Measurements from ENCODE around the gene PARP12. TPM values are rescaled to one million over a fixed set of nuclear protein-coding genes. Genes with fewer than 3 reads are reported as not detected.

Gene PARP12
- total RNA-seq, 1 donor = 14.0 TPM

DNA sequence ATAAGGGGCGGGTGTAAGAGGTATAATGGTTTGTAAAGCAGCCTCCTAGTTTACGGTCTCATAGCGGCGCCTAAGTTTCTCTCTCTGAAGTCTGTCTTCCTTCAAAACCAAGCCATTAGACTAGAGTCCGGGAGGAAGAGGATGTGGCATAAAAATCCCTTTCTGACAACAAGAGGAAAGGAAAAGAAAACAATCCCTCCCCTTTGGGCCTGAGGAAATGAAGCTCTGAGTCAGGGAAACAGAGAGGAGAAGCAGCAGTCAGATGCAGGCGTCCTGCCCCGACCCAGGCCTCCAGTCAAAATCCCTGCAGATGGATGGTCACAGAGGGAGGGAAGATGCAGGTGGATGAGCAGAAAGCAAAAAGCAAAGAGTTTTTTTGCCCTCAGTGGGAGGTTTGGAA lies 23.7 kb downstream of the PARP12 start:
- H3K4me3 ChIP-seq (ENCODE audit: low read depth, low read length) = no peak overlapping the region
- TF ChIP-seq, protein P1, sequence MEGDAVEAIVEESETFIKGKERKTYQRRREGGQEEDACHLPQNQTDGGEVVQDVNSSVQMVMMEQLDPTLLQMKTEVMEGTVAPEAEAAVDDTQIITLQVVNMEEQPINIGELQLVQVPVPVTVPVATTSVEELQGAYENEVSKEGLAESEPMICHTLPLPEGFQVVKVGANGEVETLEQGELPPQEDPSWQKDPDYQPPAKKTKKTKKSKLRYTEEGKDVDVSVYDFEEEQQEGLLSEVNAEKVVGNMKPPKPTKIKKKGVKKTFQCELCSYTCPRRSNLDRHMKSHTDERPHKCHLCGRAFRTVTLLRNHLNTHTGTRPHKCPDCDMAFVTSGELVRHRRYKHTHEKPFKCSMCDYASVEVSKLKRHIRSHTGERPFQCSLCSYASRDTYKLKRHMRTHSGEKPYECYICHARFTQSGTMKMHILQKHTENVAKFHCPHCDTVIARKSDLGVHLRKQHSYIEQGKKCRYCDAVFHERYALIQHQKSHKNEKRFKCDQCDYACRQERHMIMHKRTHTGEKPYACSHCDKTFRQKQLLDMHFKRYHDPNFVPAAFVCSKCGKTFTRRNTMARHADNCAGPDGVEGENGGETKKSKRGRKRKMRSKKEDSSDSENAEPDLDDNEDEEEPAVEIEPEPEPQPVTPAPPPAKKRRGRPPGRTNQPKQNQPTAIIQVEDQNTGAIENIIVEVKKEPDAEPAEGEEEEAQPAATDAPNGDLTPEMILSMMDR (IDR thresholded peaks at IDR 0.05; ENCODE audit: insufficient read depth, low read length) = no peak
- no peak for DNase-seq (ENCODE audit: low read depth)

DNA sequence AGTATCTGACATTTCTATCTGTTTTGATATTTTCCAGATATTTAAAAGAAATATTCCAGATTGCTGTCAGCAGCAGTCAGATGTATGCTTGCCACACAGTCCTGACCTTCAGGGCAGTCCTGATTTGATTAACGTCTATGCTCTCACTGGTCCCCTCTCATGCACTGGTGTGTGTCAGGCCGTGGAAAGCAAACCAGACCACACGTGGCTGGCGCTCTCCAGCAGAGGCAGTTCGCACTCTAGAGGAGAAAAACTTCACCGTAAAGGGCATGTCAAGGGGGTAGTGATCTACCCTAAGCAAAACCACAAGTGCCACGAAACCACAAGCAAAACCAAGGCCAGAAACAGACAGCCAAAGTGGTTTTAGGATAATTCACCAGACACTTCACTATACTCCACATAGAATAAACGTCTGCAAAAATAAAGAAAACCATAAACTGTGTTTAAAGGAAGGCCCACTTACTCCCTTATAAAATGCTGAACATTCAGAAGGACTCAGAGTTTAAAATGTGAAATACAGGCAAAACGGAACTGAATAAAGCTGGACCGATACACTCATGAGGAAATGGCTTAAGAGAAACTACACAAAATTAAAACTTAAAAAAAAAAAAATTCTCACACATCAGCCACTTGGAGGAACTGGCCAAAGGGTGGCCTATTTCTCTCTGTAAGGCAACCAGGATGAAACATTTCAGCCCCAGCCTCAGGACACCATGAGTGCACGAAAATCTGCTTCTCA lies 26.4 kb downstream of the PARP12 start:
- TF ChIP-seq, protein P1 (IDR thresholded peaks at IDR 0.05; ENCODE audit: insufficient read depth, low read length) = no peak
- no peak for DNase-seq (ENCODE audit: low read depth)
- no peak overlapping the region for H3K4me3 ChIP-seq (ENCODE audit: low read depth, low read length)

DNA sequence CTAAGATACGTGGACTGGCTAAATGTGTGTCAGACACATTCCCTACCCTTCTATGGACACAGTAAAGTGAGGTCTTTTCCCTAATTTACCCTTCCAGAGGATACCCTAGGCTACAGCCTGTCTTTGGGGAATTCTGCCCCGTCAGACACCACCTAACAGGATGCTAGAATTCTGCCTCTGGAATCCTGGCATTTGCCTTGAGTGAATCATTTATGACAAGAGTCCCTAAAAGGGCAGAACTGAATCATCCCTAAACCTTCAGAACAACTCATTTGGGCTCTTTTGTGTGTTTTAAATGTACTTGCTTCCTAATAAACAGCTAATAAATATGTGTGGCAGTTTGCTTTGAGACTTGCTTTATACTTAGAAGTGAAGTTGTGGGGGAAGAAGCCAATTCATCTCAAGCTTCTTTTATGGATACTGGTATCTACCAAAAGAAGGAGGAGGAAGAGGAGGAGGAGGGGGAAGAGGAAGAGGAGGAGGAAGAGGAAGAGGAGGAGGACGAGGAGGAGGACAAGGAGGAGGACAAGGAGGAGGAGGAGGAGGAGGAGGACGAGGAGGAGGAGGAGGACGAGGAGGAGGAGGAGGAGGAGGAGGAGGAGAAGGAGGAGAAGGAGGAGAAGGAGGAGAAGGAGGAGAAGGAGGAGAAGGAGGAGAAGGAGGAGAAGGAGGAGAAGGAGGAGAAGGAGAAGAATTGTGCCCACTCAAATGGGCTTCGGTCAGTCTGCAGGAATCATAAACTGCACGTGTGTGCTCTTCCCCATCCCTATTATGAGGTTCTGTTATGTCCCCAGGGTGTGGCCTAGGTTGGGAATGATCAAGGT lies 27.1 kb downstream of the PARP12 start:
- TF ChIP-seq, protein P1 (IDR thresholded peaks at IDR 0.05; ENCODE audit: insufficient read depth, low read length) = no peak
- no peak overlapping the region for H3K4me3 ChIP-seq (ENCODE audit: low read depth, low read length)
- DNase-seq (ENCODE audit: low read depth) = peak; percentile 65

DNA sequence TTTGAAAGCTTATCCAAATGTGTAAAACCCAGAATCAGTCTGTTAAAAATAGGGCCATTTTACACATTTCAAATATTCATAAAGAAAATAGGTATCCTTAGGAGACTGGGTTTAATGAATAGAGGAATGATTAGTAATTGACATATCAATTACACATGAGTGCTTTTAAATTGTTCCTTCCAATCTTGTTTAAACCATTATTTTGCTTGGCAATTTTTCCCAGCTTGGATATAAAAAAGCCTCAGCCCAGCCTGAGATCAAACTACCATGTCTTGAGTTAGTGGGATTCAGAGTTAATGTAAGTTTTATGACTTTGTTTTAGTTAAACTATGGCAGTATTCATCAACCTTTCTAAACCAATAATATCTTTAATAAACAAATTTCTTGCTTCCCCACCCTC lies 28.3 kb downstream of the PARP12 start:
- DNase-seq (ENCODE audit: low read depth) = no peak
- no peak overlapping the region for H3K4me3 ChIP-seq (ENCODE audit: low read depth, low read length)
- TF ChIP-seq, protein P1 (IDR thresholded peaks at IDR 0.05; ENCODE audit: insufficient read depth, low read length) = no peak

DNA sequence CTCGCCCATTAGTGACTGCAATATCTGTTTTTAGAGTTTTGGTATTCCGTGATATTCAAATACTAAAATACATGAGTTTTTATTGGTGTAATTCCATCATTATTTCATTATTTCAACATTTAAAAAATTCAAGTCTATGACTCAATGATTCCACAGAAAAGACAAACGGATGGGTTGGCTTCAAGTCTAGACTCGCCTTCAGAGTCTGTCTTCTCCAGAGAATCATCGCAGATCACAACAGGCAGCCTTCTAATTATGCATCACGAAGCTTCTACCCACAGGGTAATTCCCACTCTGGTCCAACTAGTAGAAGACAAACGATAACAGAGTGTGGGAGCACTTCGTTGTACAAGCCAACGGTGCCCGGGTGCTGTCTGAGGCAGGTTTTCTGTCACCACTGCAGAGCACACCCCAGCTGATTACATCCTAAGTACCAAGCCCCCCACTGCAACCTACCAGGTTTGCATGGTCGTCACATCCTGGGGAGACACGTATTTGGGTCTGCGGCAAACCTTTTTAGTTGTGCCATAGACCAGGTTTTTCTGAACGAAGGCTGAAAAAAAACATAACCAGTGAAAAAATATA lies 28.9 kb downstream of the PARP12 start:
- H3K4me3 ChIP-seq (ENCODE audit: low read depth, low read length) = no peak overlapping the region
- DNase-seq (ENCODE audit: low read depth) = peak; percentile 15
- TF ChIP-seq, protein P1 (IDR thresholded peaks at IDR 0.05; ENCODE audit: insufficient read depth, low read length) = no peak

DNA sequence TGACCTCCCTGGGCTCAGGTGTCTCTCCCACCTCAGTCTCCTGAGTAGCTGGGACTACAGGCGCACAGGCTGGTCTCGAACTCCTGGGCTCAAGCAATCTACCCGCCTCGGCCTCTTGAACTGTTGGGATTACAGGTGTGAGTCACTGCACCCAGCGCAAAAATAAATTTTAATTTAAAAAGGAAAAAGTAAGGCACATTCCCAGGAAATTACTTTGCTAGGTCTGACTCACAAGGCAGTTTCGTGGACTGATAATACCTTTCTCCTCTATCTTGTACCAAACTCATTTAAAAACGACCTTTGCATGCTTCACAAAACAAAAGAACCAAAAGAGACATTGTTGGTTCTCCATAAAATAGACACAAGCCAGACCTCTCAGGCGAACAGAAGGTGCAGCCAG lies 29.7 kb downstream of the PARP12 start:
- no peak overlapping the region for H3K4me3 ChIP-seq (ENCODE audit: low read depth, low read length)
- TF ChIP-seq, protein P1 (IDR thresholded peaks at IDR 0.05; ENCODE audit: insufficient read depth, low read length) = no peak
- peak; percentile 54 for DNase-seq (ENCODE audit: low read depth)
